GM19372 (cell line): ENCODE results near the gene PPARA.
"Not testable (repeated sequence)": the region's sequence is repeated elsewhere in the genome, so short reads cannot be mapped to it uniquely, and the experiment has no call there.

Experiments
- ATAC-seq: cut with Tn5 transposase; IDR thresholded peaks from one replicate; pipeline ENCODE4 v1.9.1; 2021; ENCODE audit warnings: mild to moderate bottlenecking, low read depth, moderate library complexity; ENCODE audit not compliant: unreplicated experiment

PPARA gene

GRCh38 chr22:46198806-46199205 is 48.5 kb downstream of the PPARA start:
- ATAC-seq: not testable (repeated sequence)

GRCh38 chr22:46201059-46201757 is 50.9 kb downstream of the PPARA start:
- ATAC-seq: no peak

- ATAC-seq: no peak
Observed at GRCh38 chr22:46202897-46203600, 52.7 kb downstream of the PPARA start.

GRCh38 chr22:46203601-46203980 is 53.3 kb downstream of the PPARA start:
- ATAC-seq: no peak

- ATAC-seq: no peak
Observed at GRCh38 chr22:46209262-46209661, 58.9 kb downstream of the PPARA start.

- ATAC-seq: no peak
Observed at GRCh38 chr22:46212195-46212594, 61.9 kb downstream of the PPARA start.

GRCh38 chr22:46213052-46213451 is 62.7 kb downstream of the PPARA start:
- no peak for ATAC-seq

GRCh38 chr22:46214149-46214548 is 63.8 kb downstream of the PPARA start:
- ATAC-seq: no peak

- ATAC-seq: no peak
Observed at GRCh38 chr22:46214616-46215015, 64.3 kb downstream of the PPARA start.

- ATAC-seq: no peak
Observed at GRCh38 chr22:46219636-46220035, 69.3 kb downstream of the PPARA start.

- ATAC-seq: no peak
Observed at GRCh38 chr22:46220921-46221320, 70.6 kb downstream of the PPARA start.

GRCh38 chr22:46224044-46224897 is 73.9 kb downstream of the PPARA start:
- no peak for ATAC-seq

GRCh38 chr22:46224898-46225290 is 74.6 kb downstream of the PPARA start:
- no peak for ATAC-seq

- no peak for ATAC-seq
Observed at GRCh38 chr22:46225631-46226030, 75.3 kb downstream of the PPARA start.

- no peak for ATAC-seq
Observed at GRCh38 chr22:46226577-46226976, 76.3 kb downstream of the PPARA start.

GRCh38 chr22:46229701-46230100 is 79.4 kb downstream of the PPARA start:
- no peak for ATAC-seq

GRCh38 chr22:46230262-46230901 is 80.1 kb downstream of the PPARA start:
- no peak for ATAC-seq

- ATAC-seq: no peak
Observed at GRCh38 chr22:46233231-46233630, 82.9 kb downstream of the PPARA start.

GRCh38 chr22:46234969-46235368 is 84.6 kb downstream of the PPARA start:
- no peak for ATAC-seq

- ATAC-seq: no peak
Observed at GRCh38 chr22:46237453-46238124, 87.3 kb downstream of the PPARA start.
